NCI-H187 (cell line): ENCODE measurements around the gene ARFGEF3.
A peak's percentile ranks its signal among the peaks of the same experiment; 100 is the strongest.

Source experiments
- DNase-seq, 2 experiments: peaks; one replicate each; lab custom pipeline; 2025; lab: John Stamatoyannopoulos, UW

ARFGEF3 gene

DNA sequence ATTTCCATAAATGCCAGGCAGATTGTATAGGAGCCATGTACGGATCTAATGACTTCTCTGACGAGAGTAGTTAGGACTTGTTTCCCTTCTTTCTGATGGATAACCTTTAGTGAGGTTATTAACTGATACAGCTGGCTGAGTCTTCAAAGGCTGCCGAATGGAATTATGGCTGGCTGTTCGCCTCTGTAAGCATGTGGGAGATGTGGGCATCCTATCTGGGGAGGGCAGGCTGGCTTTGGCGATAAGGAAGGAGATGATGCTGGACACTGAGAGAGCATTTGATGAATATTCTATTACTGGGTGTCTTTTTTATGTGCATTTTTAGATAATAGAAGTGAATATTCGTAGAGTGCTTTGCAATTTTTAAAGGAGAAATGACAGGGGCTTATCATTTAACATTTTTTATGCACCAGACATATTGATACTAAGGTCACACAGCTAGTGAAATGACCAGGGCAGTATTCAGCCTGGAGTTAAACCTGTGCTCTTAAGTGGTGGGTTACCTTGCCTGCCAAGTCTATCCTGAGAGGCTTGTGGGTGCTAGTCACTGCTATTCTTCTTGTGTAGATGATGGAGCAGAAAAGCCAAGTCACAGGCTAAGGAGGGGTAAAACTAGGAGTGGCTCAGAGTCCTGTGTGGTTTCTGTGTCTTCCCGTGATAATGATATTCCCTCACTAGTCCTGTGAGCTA, 53.5 kb downstream of the ARFGEF3 start:
- DNase-seq: no peak

DNA sequence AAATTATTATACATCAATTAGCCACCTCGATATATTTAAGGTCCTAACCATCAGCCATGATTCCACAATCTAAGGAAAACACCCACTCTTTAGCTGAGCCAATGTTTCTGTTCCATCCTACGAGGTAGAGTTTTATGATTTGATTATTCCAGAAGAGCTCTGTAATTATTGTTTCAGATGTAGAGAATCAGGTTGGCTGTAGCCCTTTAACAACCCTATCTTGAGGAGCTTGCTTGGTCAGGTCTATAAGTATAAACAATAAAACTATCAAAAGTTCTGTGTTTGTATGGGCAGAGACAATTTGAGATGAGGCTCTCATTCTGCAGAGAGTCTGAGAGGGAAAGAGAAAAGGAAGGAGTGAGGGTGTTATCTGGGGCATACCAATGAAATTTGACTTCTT, 56.7 kb downstream of the ARFGEF3 start, which contains the start of gene PBOV1:
TSS of gene PBOV1 (minus strand) at position 43 of the 400 bp plus-strand sequence. CDS start 96 bp downstream, outside the sequence.
- no peak for DNase-seq

DNA sequence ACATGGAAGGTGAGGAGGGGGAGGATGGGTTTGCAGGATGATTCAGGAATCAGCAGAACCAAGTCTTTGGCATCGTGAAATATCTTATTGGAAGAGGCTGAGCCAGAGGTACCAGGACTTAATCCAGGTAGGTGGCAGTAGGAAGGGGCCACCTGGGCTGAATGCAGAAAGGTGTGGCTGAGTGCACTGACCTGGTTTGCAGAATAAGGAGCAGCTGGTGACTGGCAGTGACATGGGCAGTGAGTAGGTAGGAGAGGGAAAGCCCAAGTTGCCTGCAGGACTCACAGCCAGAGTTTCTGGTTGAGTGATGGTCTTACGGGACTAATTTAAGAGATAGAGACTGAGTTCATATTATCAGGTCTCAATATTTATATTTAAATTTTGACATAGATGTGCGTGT, 57.7 kb downstream of the ARFGEF3 start:
- DNase-seq: no peak

DNA sequence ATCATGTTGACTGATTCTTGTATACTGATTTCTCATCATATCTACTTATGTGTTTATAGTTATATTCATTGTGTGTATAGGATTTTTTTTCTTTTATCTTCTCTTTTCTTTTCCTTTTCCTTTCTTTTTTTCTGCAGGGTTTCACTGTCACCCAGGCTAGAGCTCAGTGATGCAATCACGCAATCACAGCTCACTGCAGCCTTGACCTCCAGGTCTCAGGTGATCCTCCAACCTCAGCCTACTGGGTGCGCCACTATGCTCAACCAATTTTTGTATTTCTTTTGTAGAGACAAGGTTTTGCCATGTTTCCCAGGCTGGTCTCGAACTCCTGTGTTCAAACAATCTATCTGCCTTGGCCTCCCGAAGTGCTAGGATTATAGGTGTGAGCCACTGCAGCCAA, 58.2 kb downstream of the ARFGEF3 start:
- DNase-seq: no peak

DNA sequence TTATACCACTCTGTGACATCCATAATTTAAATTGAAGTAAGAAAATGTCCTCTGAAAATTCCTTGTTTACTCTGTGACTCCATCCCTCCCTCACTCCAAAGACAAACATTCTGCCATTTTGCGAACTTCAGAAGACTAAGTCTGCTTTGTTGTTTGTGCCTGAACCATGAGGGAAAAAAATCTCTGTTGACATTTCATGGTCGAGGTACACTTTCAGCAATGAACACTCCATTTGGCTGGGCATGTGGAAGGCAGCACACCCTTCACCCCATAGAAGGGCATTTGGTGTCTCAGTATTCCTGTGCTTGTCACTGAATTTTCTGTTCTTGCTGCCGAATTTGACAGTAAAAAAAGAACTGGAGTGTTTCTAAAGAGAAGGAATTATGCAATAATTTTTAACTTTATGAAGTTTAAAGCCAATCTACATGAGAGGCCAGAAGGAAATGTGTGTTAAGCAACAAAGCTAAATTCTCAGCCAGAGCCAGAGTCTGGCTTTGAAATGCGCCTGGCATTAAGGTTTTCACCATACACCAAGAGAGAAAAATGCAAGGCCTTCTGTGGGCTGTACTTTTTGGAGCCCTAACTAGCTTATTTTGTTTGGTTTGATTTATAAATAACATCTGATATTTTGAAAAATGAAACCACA, 61.3 kb downstream of the ARFGEF3 start:
- DNase-seq: peak in 1 of 2 experiments; percentile 19

DNA sequence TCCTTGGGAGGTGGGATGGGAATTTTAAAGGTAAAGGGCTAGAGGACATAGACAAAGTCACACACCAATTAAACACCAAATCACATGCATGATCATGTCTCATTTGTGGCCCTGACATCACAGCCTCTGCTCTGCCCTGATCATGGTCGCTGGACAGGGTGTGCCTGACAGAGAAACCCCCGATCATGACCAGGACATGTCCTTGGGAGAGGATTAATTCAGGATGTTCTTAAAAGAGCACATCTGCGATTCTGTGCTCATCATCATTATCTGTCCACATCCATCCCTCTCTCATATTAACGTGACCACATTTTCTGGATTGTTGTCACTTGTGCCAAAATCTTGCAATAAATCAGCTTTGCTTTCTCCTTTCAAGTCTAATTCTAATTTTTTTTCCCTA, 64.2 kb downstream of the ARFGEF3 start:
- no peak for DNase-seq

DNA sequence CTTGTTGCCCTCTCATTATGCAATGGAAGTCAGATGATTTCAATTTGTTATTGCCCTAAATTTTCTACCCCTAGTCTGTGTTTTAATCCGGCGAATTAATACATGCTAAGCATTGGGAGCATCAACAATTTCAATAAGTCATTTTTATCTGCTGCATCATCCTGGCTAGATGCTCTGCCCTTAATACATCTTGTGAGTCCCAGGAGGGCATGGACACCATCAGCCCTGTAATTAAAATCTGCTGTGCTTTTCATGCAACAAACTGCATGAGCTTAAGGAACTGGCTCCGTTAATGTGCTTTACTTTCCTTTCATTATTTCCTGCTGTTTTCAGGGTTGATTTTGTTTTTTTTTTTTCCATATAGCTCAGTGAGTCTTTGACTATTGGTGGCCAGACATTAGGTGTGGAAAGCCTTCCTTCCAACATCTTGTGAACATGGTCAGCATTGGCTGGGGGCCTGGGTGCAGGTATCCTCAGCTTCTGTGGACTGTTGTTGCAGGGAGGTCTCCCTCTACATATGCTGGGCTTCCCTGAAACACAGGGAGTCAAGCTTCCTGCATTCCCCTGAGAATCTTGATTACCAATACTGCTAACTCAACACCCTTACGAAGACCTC, 65.1 kb downstream of the ARFGEF3 start:
- DNase-seq: no peak

DNA sequence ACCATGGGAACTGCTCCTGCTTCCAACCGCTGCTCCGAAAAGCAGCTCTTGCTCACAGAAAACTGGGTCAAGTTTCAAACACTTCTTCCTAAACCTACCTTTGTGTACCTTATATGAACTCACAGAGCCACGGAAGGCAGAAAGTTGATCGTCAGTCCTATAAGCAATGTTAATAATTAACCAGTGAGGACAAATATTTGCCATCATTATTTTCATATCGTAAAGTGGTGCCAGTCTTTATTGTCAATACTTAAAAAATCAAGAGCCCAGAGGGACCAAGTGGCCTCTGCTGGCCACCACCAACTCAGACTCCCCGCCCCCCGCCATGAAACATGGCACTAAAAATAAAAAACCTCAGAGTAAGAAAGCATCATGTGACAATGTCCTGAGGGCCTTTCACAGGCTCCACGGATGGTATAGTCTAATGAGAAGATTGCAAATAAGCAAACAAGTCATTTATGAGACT, 65.6 kb downstream of the ARFGEF3 start:
- no peak for DNase-seq

DNA sequence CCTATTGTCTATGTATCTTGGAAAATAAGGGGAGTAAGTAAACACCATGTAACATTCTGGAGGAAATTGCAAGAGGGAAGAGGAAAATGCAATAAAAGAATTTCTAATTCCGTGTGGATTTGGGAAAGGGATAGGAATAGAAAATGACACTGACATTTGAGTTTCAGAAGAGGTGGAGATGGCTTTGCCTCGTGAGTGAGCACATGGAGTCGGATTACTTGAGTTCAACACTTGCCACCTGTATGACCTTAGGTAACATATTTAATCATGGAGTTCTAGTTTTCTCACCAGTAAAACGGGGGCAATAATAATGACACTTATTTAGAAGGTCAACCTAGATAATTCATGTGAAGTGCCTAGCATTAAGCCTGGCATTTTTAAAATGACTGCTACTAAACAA, 67.3 kb downstream of the ARFGEF3 start:
- no peak for DNase-seq

DNA sequence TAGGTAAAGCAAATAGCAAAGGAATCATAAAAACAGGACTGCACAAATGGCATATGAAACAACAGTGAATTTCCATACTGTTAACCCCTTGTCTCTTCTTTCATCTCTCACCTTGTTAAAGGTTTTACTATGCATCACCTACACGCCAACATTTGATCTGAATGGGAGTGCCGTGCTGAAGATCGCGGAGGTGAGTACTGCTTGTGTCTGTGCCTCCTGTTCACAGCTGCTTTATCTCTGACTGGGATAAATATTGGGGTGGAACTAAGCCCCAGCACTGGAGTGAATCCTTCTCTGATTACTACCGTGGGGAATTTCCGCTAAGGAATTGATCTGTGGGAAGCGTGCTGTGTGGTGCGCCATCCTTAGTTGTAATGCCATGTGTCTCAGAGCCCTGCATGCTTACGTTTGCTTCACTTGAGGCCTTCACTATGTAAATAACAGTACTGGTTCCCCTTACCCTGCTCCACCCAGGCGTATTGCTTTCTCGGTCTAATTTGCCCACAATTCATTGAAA, 68.0 kb downstream of the ARFGEF3 start:
- no peak for DNase-seq

DNA sequence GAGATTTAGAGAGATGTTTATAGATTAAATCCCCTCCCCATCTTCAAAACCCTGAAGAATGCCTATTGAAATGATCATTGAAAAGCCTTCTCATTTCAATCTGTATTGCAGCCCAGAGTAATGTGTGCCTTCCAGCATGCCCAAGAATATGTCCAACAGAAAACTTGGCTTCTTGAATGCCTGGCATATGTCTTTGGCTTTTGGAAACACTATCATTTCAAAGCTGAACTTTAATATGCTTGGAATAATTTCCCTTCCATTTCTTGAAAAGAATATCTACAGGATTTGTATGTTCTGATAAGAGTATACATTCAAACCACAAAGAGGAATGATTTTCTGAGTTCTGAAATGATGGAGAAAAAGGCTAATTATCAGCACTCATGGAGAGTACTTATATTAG, 68.5 kb downstream of the ARFGEF3 start:
- DNase-seq: no peak

DNA sequence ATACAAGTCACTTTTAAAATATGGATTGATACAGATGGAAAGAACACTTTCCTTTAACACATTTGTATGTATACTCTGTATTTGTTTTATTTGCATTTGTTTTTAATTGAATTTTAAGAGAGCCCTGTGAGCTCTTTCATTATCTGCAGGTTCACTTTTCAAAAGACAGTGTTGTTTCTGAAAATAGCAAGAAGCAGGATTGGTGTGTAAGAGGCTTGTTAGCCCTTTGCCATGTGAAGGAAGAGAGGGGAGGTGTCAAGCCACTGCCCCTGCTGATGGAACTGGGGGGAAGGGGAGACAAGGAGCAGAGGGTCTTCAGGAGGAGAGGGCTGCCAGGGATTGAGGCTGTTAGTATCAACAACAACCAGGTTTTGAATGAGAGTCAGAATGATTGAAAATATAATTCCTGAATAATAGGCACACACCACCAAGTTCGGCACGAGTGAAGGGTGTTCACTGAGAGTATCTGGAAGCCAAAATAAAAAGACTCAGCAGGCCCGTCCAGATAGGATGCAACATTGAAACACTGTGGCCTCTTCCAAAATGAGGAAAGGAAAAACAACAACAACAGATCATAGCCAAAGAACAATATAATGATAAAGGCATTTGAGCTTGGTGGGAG, 69.1 kb downstream of the ARFGEF3 start:
- no peak for DNase-seq

DNA sequence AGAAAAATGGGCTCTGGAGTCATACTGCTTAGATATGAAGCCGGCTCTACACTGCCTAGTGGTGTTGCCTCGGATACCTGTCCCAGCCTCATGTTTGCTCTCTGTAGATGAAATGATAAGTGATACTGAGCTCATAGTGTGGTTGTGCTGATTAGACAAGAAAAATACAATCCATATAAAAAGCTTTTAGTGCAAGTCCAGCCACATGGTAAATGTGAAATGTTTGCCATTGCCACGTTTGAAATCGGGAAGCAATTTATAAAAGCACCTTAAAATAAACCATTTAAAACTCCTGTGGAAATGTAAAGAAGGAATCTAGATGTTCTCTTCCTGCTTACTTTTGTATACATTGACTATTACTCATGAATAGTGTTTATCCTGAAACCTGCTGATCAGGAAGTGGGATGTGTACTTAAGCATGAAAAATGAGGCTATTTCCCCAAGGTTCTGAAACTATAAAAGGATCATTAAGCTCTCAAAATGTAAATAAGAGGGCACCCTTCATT, 69.7 kb downstream of the ARFGEF3 start:
- no peak for DNase-seq

DNA sequence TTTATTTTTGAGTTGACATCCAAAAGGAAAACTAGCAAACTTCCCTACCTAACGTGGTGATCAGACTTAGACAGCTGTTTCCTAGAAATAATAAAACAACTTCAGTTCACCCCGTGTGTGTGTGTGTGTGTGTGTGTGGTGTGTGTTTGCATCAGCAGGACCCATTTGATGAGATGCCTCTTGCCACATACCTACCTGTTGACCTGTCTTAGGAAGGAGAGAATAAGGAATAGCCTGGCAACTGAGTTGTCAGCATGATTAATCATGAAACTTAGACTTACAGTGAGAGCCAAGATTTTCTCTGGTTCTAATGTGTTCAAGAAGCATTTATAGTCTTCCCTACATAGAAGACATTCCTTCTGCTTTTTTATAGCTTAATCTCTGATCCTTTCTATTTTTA, 72.6 kb downstream of the ARFGEF3 start:
- DNase-seq: no peak

DNA sequence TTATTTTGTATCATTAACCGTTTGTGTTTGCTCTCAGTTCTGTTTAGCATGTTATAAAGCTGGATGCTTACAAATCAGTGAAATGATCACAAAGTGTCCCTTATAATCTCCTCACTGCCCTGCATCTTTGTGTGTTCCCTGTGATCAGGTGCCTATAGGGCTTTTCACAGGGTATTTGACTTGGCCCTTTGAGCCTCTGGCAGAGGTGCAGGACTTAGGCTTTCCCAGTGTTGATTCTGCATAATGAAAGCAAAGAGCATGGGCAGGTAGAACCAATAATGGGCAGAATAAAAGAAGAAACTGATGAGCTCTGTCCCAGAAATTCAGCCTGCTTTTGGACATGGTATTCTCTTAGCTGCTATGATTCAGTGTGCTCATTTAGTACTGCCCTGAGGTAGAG, 73.5 kb downstream of the ARFGEF3 start:
- DNase-seq: no peak

DNA sequence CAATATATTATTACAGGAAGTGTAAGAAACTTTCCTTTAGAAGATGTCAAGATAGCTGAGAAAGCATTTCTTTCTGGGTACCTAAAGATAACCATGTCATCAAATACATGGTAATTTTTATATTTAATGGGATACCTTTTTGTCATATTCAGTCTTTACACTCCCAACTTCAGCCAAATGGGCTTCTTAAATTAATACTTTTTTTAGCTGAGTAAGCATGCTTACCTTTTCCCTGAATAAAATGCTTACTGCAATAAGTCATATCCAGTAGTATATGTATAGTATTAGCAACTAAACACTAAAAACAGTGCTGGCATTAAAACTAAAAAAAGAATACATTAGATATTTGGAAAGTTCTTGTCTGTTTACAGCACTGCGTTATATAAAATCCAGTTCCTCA, 74.0 kb downstream of the ARFGEF3 start:
- no peak for DNase-seq

DNA sequence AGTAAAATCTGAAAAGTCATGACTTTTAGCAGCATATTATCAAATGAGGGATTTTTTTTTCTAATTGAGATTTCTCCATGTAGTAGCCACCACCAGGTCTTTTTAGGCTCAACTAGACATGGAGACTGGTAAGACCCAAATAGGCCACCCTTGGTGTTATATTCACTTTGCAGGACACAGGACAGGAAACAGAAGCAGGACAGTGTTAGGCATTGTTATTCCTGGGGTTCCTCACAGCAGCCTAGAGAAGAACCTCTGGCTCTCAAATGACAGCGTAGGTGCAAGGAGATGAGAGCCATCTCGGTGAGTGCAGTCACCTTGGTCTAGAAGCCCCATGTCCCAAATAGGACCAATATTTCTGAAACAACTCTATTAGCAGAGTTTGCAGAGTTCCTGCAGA, 75.7 kb downstream of the ARFGEF3 start:
- no peak for DNase-seq

DNA sequence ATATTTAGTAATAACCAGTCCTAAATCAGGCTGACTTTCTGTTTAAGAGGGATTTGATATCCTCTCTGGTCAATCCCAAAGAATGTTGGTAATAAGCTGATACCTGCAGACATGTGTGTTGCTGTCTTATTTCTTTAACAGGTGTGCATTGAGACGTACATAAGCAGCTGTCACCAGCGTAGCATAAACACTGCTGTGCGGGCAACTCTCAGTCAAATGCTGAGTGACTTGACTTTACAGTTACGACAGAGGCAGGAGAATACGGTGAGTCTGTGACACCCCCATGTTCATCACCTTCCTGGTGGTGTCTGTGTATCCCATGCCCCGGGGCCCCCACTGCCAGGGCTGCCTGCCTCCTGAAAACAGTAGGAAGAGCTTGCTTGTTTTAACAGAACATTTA, 76.6 kb downstream of the ARFGEF3 start:
- no peak for DNase-seq

DNA sequence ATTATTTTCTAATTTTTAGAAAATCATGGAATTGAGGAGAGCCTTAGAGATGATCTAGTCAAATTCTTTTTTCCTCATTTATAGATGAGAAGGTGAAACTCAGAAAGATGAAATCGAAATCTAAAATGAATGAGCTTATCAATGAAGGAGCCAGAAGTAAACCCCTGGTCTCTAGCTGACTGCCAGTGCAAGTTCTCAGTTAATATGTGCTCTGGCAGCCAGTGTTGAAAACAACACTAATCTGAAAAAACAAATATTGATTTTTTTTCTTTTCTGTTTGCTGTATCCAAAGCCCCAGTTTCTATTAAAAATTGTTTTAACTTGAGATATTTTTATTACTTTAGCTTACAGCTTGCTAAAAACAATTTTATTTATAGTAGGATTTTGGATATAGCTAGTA, 78.0 kb downstream of the ARFGEF3 start:
- DNase-seq: no peak

DNA sequence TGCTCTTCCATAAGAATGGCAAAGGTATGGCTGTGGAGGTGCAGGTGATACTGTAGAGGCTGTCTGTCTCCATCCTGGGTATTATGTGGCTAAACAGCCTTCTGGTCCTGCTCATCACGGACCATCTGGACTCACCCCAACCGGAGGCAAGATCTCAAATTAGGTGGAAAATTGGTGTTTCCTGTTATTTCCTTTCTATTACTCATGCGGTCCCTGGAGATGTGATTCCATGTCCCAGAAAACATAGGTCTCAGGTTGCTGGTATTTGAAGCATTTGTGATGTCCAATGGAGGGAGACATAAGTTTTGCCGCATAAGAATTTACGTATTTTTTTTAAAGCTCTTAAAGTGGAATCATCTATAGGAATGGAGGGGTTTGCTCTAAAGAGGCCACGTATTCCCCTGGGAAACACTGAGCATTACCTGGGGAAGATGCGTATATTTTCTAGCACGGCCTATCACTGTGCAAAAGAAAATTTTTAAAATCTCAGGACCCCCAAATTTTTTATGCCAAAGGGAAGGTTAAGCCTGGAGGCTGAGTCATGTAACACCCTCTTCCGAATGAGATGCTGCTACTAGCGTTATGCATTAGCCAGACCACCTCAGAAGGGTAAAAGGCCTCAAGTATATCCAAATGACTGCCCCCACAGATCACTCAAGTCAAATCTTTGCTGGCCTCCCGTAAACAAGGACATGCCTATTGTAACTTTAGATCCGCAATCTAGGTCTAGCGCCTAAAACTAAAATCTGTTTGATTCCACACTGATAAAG, 78.9 kb downstream of the ARFGEF3 start:
- no peak for DNase-seq

DNA sequence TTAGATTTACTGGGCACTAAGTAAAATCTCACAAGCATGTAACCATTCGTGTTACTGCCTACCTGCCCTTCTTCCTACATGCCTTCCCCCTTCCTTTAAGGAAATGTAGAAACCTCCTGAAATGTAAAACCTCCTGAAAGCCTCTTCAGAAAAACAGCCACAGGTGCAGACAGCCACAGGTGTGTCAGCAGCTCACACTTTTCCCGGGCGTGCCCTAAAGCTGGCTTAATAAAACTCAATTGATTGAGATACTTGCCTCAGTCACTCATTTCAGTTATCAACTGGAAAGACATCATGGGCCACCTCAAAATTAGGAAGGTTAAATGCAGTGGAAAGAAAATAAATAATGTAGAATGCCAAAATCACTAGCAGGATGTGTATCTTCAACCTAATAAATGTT, 79.6 kb downstream of the ARFGEF3 start:
- no peak for DNase-seq

DNA sequence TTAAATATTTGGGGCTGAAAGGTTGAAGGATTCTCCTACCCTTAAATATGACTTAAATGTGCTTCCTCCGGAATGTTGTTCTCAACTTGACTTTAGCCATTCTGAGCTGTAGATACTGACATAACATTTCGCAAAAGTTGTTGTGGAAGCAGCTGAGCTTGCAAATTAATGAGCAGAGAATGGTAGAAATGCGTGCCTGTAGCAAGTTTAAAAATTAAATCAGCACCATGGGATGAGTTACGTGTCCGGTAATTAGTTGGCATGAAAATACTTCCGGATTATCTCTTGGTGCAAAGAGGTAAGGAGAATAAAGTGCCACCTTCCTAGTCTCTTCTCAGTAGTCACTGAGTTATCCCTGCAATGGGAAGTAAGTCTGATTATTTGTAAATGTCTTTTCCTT, 80.2 kb downstream of the ARFGEF3 start:
- DNase-seq: no peak
